GM21576 (cell line): ENCODE data around the gene COL20A1.

Experiments
- ATAC-seq: cut with Tn5 transposase; IDR thresholded peaks from one replicate; pipeline ENCODE4 v1.9.1; 2021; ENCODE audit warnings: mild to moderate bottlenecking, moderate library complexity; ENCODE audit not compliant: unreplicated experiment

The COL20A1 gene

DNA sequence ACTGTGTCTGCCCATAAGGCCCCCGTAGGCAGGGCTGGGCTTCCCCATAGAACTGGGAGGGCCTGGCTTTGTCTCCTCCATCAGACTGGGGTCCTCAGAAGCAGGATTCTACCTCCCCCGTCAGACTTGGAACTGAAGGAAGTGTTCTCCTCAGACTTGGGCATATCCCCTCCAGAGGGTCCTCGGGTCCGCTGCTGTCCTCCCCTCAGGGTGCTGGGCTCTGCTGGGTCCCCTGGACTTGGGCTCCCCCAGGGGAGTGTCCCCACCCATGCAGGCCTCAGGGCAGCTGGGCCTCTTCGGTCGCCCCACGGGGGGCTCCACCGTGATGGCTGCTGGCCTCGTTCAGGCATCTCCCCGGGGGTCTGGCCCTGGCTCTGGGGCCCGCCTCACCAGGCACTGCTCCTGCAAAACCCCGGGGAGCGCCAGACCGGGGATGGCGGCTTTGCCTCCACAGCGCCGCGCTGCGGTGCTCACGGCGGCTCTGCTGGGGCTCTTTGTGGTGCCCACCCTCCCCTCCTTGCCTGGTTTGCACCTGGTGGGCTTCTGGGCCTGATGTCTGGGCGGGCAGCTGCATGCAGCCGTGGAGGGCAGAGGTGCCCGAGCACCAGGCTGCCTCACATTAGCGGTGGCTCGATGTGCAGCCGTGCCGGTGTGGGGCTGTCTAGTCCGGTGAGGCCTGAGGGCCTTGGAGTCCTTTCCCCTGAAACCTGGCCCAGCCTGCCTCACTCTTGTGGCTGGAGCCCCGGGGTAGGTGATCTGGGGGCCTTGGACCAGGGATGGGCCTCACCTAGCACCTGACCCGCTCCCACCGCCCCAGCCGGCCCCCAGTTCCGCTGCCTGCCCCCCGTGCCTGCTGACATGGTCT, 13.9 kb downstream of the COL20A1 start:
- ATAC-seq: no peak

DNA sequence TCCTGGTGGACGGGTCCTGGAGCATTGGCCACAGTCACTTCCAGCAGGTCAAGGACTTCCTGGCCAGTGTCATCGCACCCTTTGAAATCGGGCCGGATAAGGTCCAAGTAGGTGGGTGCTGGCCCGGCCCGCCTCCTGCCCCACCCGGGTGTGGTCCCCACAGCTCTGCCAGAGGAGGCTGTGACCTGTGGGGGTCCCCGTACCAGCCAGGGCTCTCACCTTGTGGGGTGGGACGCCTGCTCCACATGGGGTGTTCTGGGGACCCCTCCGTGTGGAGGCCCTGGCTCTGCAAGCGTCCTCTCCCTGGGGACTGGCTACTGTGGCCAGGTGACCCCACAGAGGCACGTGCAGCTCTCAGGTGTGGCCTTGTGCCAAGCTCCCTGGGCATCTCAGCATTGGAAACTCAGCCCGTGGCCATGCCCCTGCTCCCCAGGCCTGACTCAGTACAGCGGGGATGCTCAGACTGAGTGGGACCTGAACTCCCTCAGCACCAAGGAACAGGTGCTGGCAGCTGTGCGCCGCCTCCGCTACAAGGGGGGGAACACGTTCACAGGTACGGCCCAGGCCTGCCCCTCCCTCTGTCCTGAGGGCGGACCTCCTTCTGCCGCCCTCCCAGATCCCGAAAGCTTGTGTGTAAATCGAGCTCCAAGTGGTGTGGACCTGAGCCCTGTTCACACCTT, 14.7 kb downstream of the COL20A1 start:
- ATAC-seq: no peak

DNA sequence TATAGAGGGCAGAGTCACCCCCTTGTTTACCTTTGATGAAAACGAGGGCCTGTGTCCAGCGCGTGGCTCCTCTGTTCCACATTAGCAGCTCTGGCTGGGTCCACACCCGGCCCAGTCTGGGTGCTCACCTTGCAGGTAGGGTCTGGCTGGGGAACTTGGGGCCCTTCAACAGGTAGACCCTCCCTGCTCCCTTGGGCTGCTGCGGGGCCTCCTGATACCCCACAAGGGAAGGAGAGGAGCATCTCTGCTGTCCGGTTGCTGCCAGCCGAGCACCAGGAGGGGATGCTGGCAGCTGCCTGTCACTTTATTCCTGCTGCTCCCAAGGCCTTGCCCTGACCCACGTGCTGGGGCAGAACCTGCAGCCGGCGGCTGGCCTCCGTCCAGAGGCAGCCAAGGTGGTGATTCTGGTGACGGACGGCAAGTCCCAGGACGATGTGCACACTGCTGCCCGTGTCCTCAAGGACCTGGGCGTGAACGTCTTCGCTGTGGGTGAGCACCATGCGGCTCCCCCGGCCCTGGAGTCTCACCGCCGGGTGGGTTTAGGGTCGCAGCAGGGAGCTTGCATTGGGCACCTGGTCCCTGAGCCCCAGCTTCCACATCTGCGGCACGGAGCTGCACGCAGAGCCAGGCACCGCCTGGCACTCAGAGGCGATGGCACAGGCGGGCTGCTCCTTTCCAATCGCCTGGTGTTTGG, 15.4 kb downstream of the COL20A1 start:
- no peak for ATAC-seq

DNA sequence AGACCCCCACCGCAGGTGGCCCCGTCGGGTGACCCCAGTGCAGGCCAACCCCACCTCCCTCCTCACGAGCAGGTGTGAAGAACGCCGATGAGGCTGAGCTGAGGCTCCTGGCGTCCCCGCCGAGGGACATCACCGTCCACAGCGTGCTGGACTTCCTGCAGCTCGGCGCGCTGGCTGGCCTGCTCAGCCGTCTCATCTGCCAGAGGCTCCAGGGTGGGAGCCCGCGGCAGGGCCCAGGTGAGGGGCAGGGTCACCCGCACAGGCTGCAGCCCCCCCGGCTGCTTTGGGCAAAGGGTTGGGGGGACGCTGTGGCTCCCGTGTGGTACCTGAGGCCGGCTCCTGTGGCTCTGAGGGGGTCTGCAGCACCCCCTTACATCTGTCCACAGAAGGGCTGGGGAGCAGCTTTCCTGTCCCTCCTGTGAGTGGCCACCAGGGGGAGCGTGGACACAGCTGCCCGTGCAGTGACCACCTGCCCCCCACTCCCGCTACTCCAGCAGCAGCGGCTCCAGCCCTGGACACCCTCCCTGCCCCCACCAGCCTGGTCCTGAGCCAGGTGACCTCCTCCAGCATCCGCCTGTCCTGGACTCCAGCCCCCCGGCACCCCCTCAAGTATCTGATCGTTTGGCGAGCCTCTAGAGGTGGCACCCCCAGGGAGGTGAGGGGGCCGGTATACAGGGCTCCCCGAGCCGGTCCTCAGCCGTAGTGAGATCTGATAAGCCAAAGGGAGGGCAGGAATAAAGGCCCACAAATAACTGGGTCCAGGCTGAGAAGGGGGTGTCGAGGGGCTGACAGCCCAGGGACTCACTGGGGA, 16.5 kb downstream of the COL20A1 start:
- no peak for ATAC-seq

DNA sequence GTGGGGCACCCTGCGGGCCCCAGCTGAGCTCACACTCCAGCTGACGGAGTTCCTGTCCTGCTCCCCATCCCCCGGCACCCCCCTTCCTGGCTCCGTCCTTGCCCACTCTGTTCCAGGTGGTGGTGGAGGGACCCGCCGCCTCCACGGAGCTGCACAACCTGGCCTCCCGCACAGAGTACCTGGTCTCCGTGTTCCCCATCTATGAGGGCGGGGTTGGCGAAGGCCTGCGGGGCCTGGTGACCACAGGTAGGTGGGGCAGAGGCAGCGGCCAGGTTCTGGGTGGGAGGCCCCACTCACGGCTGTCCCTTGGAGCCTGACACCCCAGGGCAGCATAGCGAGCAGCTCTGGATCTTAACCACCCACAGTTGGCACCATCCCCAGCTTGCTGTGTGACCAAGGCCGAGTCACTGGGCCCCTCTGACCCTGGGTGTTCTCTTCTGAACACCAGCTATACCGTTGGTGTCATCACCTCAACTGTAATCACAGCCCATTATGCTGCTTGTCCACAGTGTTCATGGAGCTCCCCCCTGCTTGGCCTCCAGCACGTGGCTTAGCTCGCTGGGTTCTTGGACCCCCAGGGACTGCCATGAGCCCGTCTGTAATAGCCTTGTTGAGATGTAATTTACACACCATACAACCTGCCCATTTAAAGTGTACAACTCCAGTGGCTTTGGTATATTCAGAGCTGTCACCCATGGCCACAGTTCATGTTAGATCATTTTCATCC, 17.4 kb downstream of the COL20A1 start:
- ATAC-seq: no peak

DNA sequence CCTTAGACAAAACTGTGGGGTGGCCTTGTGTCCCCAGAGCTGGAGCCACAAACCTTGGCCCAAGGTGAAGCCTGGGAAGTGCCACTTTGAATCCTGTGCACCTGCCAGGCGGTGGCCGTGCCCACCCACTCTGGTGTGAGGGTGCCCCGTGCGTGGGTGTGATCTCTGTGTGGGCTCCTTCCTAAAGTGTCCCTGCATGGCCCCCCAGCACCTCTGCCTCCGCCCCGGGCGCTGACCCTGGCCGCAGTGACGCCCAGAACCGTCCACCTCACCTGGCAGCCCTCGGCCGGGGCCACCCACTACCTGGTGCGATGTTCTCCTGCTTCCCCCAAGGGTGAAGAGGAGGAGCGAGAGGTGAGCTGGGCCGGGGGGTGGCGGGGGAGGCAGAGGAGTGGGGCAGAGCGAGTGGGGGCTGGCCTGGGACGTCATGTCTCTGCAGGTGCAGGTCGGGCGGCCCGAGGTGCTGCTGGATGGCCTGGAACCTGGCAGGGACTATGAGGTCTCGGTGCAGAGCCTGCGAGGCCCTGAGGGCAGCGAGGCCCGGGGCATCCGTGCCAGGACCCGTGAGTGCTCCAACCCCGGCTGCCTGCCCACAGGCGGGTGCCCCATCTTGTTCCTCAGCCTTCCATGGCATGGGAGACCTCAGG, 18.3 kb downstream of the COL20A1 start:
- ATAC-seq: no peak

DNA sequence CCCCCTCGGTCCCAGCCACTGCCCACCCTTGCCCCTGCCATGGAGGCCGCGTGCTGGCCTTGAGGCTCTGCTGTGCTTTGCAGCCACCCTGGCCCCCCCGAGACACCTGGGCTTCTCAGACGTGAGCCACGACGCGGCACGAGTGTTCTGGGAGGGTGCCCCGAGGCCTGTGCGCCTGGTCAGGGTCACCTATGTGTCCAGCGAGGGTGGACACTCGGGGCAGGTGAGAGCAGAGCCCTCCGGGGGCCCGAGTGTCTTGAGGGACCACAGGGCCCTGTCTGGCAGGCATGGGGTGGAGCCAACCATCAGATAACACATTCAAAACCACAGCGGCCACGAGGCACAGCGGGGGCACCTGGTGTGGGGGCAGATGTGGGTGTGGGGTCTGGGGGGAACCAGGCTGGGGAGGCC, 18.9 kb downstream of the COL20A1 start:
- no peak for ATAC-seq

DNA sequence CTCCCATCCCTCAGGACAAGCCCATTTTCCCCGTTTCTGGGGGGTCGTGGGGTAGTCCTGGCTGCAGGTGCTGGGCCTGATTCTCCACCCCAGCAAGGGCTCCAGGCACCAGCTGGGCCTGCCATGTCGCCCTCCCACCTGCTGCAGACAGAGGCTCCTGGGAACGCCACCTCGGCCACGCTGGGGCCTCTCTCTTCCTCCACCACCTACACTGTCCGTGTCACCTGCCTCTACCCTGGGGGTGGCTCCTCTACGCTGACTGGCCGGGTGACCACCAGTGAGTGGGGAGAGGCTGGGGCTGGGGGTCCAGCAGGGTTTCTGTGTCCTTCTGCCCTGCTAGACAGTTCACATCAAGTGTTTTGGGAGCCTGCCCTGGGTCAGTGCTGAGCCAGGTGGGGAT, 19.3 kb downstream of the COL20A1 start:
- ATAC-seq: no peak

DNA sequence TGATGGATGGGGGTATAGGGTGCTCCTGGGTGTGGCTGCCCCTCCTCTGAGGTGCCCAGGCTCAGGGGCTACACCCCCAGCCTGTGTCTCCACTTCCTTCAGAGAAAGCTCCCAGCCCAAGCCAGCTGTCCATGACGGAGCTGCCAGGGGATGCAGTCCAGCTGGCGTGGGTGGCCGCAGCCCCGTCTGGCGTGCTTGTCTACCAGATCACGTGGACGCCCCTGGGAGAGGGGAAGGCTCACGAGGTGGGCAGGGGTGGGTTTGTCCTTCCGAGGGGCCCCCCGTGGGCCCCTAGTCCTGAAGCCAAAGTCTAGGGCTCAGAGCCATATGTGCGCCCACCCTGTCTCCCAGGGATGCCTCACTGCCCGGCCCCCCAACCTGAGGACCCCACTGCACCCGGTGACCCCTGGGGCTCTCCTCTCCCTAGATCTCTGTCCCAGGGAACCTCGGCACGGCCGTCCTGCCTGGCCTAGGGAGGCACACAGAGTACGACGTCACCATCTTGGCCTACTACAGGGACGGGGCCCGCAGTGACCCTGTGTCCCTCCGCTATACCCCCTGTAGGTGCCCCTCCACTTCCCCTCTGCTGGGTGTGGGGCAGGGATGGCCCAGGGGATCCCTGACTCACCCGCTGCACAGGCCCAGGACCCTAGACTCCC, 19.8 kb downstream of the COL20A1 start:
- no peak for ATAC-seq

DNA sequence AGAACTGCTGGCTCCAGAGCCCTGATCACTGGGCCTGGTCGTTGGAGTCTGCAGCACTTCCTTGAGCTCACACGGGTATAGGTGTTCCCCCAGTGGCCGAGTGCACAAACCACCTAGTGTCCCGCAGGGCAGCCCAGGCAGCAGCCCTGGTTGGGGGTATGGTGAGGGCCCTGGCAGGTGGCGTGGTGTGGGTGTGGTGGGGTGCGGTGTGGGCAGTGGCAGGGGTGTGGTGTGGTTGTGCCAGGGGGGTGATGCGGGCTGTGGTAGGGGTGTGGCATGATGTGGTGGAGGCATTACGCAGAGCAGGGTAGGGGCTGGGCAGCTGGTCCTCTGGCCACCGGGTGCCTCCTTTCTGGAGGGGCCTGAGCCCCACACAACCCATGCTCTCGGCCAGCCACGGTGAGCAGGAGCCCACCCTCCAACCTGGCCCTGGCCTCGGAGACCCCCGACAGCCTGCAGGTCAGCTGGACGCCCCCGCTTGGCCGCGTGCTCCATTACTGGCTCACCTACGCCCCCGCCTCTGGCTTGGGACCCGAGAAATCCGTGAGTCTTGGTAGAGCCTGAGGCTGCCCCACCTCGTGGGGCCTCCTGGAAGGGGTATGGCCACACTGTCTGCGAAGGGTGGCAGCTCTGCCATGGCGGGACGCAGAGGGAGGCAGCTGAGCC, 20.5 kb downstream of the COL20A1 start:
- no peak for ATAC-seq

DNA sequence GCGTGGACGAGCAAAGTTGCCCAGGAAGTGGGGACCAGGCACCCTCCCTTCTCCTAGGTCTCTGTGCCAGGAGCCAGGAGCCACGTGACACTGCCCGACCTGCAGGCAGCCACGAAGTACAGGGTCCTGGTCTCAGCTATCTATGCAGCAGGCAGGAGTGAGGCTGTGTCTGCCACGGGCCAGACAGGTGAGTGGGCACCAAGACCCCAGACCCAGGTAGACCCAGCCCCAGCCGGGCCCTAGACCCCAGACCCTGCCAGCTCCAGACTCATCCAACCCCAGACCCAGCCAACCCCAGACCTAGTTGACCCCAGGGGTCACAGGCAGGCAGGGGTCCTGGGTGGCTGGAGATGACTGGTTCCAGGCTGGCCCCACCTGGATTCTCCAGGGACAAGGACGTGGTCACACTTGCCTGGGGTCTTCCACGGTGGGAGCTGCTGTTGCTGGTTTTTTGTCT, 21.1 kb downstream of the COL20A1 start:
- no peak for ATAC-seq

DNA sequence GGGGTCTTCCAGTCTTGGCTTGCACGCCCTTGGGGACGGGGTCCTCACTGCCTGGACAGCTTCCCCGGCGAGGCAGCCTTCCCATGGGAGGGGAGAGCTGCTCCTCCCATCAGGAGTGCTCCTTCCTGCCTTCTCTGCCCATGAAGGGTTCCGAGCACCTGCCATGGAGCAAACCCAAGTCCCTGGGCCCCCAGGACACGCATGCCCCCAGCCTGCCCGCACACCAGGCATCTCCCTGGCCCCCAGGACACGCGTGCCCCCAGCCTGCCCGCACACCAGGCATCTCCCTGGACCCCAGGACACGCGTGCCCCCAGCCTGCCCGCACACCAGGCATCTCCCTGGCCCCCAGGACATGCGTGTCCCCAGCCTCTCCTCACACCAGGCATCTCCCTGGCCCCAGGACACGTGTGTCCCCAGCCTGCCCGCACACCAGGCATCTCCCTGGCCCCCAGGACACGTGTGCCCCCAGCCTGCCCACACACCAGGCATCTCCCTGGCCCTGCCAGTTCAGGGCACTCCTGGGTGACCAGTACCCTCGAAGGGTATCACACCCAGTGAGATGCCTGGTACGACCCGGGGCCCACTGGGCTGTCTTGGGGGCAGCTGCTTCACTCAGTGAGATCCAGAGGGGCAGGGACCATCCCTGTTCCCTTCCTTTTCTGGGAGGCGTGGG, 21.7 kb downstream of the COL20A1 start:
- no peak for ATAC-seq

DNA sequence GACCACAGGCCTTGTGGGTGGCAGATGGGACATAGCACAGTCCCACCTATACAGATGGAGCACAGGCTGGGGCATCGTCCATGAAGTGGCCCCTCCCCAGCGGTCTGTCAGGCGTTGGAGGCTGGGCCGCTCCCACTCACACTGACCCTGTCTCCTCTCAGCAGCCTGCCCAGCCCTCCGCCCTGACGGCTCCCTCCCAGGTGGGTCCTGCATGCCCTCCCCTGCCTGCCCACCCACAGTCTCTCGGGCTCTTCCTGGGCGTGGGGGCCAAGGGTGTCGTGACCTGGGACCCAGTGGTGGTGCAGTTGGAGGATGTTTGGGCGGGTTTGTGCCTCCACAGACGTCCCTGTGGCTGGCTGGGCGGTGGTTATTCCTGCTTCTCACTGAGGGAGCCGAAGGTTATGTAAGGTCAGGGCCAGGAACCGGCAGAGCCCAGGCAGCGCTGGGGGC, 22.3 kb downstream of the COL20A1 start:
- ATAC-seq: no peak

DNA sequence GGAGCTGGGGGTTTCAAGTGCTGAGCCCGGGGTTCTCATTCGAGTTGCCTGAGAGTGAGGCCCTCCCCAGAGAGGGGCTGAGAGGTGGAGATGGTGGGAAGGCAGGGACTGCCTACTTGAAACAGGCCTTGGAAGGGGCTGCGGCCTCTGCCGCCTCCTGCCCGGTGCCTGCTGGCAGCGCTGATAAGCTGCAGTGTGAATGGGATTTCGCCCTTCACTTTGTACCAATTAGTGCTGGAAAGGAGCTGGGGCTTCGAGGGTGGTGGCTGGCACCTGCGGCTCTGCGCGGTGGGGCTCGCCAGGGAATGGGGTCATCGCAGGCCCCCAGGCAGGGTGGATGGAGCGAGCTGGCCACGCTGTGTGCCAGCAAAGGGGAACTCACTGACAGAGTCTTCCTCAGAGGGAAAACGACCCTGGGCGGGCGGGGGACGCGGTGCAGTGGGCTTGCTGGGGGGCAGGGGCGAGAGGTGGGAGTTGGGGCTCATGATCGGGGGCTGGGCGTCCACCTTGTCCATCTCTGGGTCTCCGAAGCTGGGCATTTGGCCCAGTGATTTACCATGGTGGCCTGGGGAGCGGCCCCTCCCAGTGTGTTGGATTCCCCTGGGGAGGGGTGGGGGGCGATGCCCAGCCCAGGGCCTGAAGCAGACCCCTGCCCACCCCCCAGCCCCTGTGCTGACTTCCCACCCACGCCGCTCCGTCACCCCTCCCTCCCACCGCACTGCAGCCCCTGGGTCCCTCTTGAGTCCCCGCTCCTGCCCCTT, 22.9 kb downstream of the COL20A1 start:
- ATAC-seq: no peak

DNA sequence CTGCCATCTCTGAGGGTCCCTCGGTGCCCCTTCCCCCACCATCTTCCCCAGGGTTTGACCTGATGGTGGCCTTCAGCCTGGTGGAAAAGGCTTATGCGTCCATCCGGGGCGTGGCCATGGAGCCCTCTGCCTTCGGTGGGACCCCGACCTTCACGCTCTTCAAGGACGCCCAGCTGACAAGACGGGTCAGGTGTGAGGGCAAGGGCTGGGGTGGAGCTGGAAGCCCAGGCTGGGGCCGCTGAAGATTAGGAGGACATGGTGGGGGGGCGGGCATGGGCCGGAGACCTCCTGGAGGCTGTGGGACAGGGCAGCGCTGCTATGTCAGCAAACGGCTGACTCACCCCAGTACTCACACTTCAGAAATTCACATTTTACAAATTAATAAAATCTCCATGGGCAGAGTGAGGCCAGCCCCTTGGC, 23.5 kb downstream of the COL20A1 start:
- ATAC-seq: no peak

DNA sequence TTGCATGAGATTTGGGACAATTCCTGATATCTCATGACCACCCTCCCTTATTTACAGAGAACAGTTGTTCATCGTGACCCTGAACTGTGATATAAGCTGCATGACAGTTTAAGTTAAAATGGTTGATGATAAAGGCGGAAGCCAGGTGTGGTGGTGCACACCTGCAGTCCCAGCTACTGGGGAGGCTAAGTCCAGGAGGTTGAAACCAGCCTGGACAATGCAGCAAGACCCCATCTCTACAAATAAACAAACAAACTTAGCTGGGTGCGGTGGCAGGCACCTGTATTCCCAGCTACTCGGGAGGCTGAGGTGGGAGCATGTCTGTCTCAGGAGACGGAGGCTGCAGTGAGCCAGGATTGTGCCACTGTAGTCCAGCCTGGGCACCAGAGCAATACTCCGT, 24.1 kb downstream of the COL20A1 start:
- ATAC-seq: no peak

DNA sequence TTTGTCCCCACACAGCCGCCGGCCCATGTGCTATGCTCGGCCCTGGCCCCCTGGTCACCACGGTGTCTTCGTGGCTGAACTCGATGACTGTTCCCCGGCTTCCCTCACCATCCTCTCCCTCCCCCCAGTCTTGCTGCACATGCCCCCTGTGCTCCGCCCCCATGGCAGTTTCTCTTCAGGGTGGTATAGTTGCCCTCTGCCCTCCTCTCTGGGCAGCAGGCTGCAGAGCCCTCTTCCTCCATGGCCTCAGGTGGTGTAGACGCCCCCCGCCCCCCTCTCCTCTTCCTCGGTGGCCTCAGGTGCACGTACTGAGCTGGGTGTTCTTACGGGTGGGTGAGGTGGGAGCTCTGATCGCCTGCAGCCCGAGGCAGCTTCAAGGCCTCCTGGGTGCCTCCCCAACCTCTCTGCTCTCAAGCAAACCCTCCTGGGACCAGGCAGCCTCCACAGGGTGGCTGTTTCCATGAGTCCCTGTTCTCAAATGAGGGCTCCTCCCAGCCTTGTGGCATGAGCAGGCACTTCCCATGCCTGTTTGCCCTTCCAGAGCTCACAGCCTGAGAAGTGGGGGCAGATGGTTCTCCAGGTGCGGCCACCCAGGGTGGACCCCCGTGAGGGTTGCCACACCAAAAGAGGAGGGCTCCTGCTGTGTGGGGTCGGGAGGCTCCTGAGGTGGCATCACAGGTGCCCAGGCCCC, 24.8 kb downstream of the COL20A1 start:
- no peak for ATAC-seq
